CD14-positive monocyte (primary cell): ENCODE results near the gene ZFHX3. TPM values are rescaled to one million over a fixed set of nuclear protein-coding genes. Genes with fewer than 3 reads are reported as not detected.

Experiments
- DNase-seq, 3 donors: peaks; one replicate each; pipeline ENCODE4 v3.0.0-alpha.2; 2011 to 2022
- H2AFZ ChIP-seq: 2 replicates; pipeline ENCODE4 v1.6.0; 2012; ENCODE audit warnings: mild to moderate bottlenecking, low read depth, low read length, inconsistent platforms; ENCODE audit not compliant: insufficient read depth, poor library complexity, severe bottlenecking
- H3K27ac ChIP-seq, 2 donors: 1 replicate in 1 of 2; 2 replicates in 1 of 2; pipeline ENCODE4 v1.5.1; 2012 to 2013; ENCODE audit warnings: low read length in 2 of 2, control low read depth in 1 of 2, inconsistent platforms in 1 of 2, low read depth in 1 of 2, mild to moderate bottlenecking in 1 of 2
- H3K27me3 ChIP-seq, 2 donors: one replicate each; pipeline versions ENCODE4 v1.6.0 to v1.6.1; 2011 to 2013; ENCODE audit warnings: low read length in 2 of 2; ENCODE audit not compliant: control insufficient read depth in 2 of 2, insufficient read depth in 2 of 2
- H3K36me3 ChIP-seq, 2 donors: replicated peaks in 1 of 2; 1 replicate in 1 of 2; 2 replicates in 1 of 2; pipeline versions ENCODE4 v1.5.1 to v1.6.1; 2012 to 2013; ENCODE audit warnings: low read length in 2 of 2, control low read depth in 1 of 2, inconsistent platforms in 1 of 2, mild to moderate bottlenecking in 1 of 2; ENCODE audit not compliant: insufficient read depth in 2 of 2, control insufficient read depth in 1 of 2
- H3K4me1 ChIP-seq, 2 donors: 1 replicate in 1 of 2; 2 replicates in 1 of 2; pipeline versions ENCODE4 v1.5.1 to v1.6.1; 2012 to 2013; ENCODE audit warnings: low read length in 2 of 2, control low read depth in 1 of 2, inconsistent platforms in 1 of 2, mild to moderate bottlenecking in 1 of 2, moderate library complexity in 1 of 2; ENCODE audit not compliant: insufficient read depth in 2 of 2, control insufficient read depth in 1 of 2
- H3K4me2 ChIP-seq: replicated peaks from 2 replicates; pipeline ENCODE3; 2012; ENCODE audit warnings: low read length, moderate library complexity, mild to moderate bottlenecking; ENCODE audit not compliant: poor library complexity, severe bottlenecking; ENCODE audit errors: extremely low read depth
- H3K4me3 ChIP-seq, 3 experiments: fragments of 200-600 bp in 1 of 3; sonication (generic) in 1 of 3; replicated peaks in 1 of 3; 1 replicate in 2 of 3; 2 replicates in 1 of 3; pipeline ENCODE4 v1.5.1; 2011 to 2013; ENCODE audit warnings: low read length in 3 of 3, mild to moderate bottlenecking in 3 of 3, control low read depth in 2 of 3, low read depth in 2 of 3, inconsistent platforms in 1 of 3, moderate library complexity in 1 of 3
- H3K79me2 ChIP-seq: 2 replicates; pipeline ENCODE4 v1.6.0; 2012; ENCODE audit warnings: mild to moderate bottlenecking, control low read depth, inconsistent platforms, low read length, moderate library complexity; ENCODE audit not compliant: insufficient read depth
- H3K9ac ChIP-seq: 2 replicates; pipeline ENCODE4 v1.6.0; 2017; ENCODE audit warnings: low read length, mild to moderate bottlenecking; ENCODE audit not compliant: insufficient read depth, poor library complexity, severe bottlenecking
- H3K9me3 ChIP-seq, 2 donors: replicated peaks in 1 of 2; 1 replicate in 1 of 2; 2 replicates in 1 of 2; pipeline versions ENCODE4 v1.5.1 to v1.6.1; 2012 to 2013; ENCODE audit warnings: low read length in 2 of 2, control low read depth in 1 of 2; ENCODE audit not compliant: control insufficient read depth in 1 of 2, insufficient read depth in 1 of 2
- H4K20me1 ChIP-seq: 2 replicates; pipeline ENCODE4 v1.6.0; 2012; ENCODE audit warnings: mild to moderate bottlenecking, low read length, control low read depth, moderate library complexity; ENCODE audit not compliant: insufficient read depth
- H3K27ac Mint-ChIP-seq, 7 donors: one replicate each; pipeline ENCODE4 v1.8.0; 2020; ENCODE audit warnings: mild to moderate bottlenecking in 7 of 7, mixed read lengths in 7 of 7, moderate library complexity in 6 of 7, inconsistent platforms in 2 of 7
- H3K27me3 Mint-ChIP-seq, 3 donors: one replicate each; pipeline ENCODE4 v1.8.0; 2021 to 2022; ENCODE audit warnings: low read depth in 3 of 3, mild to moderate bottlenecking in 3 of 3, mixed read lengths in 3 of 3, moderate library complexity in 3 of 3, inconsistent platforms in 1 of 3
- H3K36me3 Mint-ChIP-seq, 2 donors: one replicate each; pipeline ENCODE4 v1.8.0; 2020; ENCODE audit warnings: mixed read lengths in 2 of 2, inconsistent platforms in 1 of 2, mild to moderate bottlenecking in 1 of 2
- H3K4me1 Mint-ChIP-seq: one replicate; pipeline ENCODE4 v1.8.0; 2020; ENCODE audit warnings: mild to moderate bottlenecking, mixed read lengths
- H3K4me3 Mint-ChIP-seq, 2 donors: one replicate each; pipeline ENCODE4 v1.8.0; 2020; ENCODE audit warnings: mild to moderate bottlenecking in 2 of 2, mixed read lengths in 2 of 2, moderate library complexity in 1 of 2
- H3K9me3 Mint-ChIP-seq, 7 donors: one replicate each; pipeline ENCODE4 v1.8.0; 2020 to 2022; ENCODE audit warnings: mixed read lengths in 7 of 7, mild to moderate bottlenecking in 6 of 7, moderate library complexity in 6 of 7, inconsistent platforms in 2 of 7
- CTCF ChIP-seq: fragments of 200-600 bp; IDR thresholded peaks from one replicate; pipeline ENCODE4 v1.8.0; 2022; ENCODE audit warnings: antibody characterized with exemption, mild to moderate bottlenecking
- WGBS: methylation state at CpG from one replicate; pipeline ENCODE4 v1.1.5; 2013; ENCODE audit warnings: missing lambda C conversion rate; ENCODE audit not compliant: insufficient coverage; 5-methylcytosine and 5-hydroxymethylcytosine counted together
- intact Hi-C, 2 donors: fragments of 100-400 bp; cut with micrococcal nuclease; formaldehyde crosslinking; loops; one replicate each; pipeline versions ENCODE4 v1.15.0 to v1.15.1; 2023
- polyA plus RNA-seq, 3 donors: library from polyadenylated mRNA; depleted of rRNA in 1 of 3; unstranded in 2 of 3; stranded (reverse) in 1 of 3; fragments of 300-500 nt in 2 of 3; fragments of >200 nt in 1 of 3; fragmentation: Illumina TruSeq in 2 of 3; gene quantifications; 1 replicate in 2 of 3; 2 replicates in 1 of 3; pipeline ENCODE4 v1.2.3, GENCODE V29; 2012 to 2021

Gene ZFHX3
- polyA plus RNA-seq, 3 donors = 0.42 to 4.2 (median 0.43) TPM

DNA sequence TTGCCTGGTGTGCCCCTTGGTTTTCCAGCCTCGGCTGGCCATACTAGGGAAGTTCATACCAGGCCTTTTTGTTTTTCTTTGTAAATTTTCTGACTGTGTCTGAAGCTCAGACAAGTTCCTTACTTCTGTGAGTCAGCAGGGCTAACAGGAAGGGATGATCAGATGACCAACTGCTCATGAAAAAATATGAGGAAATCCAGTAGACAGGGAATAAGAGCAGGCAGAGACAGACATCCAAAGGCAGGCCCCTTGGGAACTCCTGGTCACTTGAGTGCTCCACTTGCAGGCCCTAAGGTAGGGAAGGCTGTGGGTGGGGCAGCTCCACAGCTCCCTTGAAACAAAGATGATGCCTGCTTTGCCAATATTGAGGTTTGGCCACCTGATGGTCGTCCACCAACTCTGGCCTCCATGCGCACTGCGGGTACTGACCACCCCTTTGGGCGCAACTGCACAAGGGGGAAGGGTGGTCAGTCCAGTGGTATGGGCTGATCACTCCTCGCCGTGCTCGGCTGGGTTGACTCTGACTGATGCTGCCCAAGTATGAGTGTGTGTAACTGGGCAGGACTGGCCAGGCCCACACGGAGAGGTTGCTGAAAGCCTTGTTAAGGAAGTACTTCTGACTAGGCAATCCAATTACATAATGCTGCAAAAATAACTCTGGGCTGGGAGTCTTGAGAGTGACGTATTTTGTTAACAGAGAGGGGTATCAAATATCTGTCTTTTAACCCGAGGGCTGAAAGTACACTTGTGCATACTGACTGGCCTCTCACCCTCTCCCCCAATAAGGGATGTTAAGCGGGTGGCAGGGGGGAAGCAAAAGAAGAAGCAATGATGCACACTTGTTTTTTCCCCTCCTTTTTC, 20.8 kb upstream of the ZFHX3 start:
- H3K4me3 Mint-ChIP-seq = peak overlapping the region; percentile 51 to 81

More for the DNA sequence above, 20.8 kb upstream of the ZFHX3 start:
- 53% methylated on average over 7 of the region's 12 CpGs for WGBS
- peak; percentile 93 to 97 (median 96) for DNase-seq
- Histone ChIP-seq H2AFZ (no peak overlapping the region), H3K27me3 (peaks cover 15 to 38% of the 10 kb centered on the region in 2 donors), H3K9me3 (peaks cover 0 to 2% of the 10 kb centered on the region in 2 donors), H3K27ac (peak overlapping the region; percentile 94 to 99), H3K79me2 (no peaks in the 10 kb centered on the region), H3K36me3 (no peaks in the 10 kb centered on the region), H4K20me1 (peaks cover under 1% of the 10 kb centered on the region), H3K4me2 (peak overlapping the region; percentile 56), H3K9ac (peak overlapping the region; percentile 88), H3K4me1 (peaks cover 79 to 80% of the 10 kb centered on the region in 2 donors), H3K4me3 (peak overlapping the region in 1 of 3 experiments; percentile 47)
- Mint-ChIP-seq H3K36me3 (peaks cover 7 to 13% of the 10 kb centered on the region in 2 donors), H3K4me1 (peaks cover 77% of the 10 kb centered on the region), H3K9me3 (peaks cover 0 to 16% (median 11%) of the 10 kb centered on the region in 7 donors), H3K27me3 (peaks cover 35 to 60% (median 39%) of the 10 kb centered on the region in 3 donors), H3K27ac (peak overlapping the region; percentile 99 to 100 (median 100))
- no peak for TF ChIP-seq CTCF
- intact Hi-C loops = loop anchor here in 1 of 2 donors (10.0 kb wide), 1 partner anchor 894 kb away; the partner anchor contains the start of gene PMFBP1
